Fibroblast of pulmonary artery (primary cell): ENCODE results near the gene TNIK.
A peak's percentile ranks its signal among the peaks of the same experiment; 100 is the strongest.

Source experiments
- DNase-seq: peaks from one replicate; pipeline ENCODE4 v3.0.0-alpha.2; 2010; ENCODE audit warnings: low read depth
- H3K4me3 ChIP-seq: replicated peaks from 2 replicates; pipeline ENCODE4 v1.5.1; 2011; ENCODE audit warnings: low read depth, mild to moderate bottlenecking, control low read depth, low read length, moderate library complexity
- CTCF ChIP-seq: IDR thresholded peaks from 2 replicates; pipeline ENCODE4 v1.5.1; 2011; ENCODE audit warnings: mild to moderate bottlenecking, control low read depth, low read length, inconsistent platforms; ENCODE audit errors: missing control alignments

TNIK gene

GRCh38 chr3:171026597-171027293, 433.5 kb downstream of the TNIK start, which contains the start of gene SLC2A2:
SLC2A2 (minus strand) TSS chr3:171026720; CDS start chr3:171026670, 50 bp downstream.
- no peak within 1 kb of the TSS for H3K4me3 ChIP-seq
- no peak for TF ChIP-seq CTCF
- DNase-seq: no peak

GRCh38 chr3:171023566-171023965, 436.6 kb downstream of the TNIK start:
- DNase-seq: no peak
- TF ChIP-seq CTCF: no peak
- H3K4me3 ChIP-seq: no peak overlapping the region

GRCh38 chr3:171021377-171021776, 438.8 kb downstream of the TNIK start:
- no peak for TF ChIP-seq CTCF
- no peak overlapping the region for H3K4me3 ChIP-seq
- no peak for DNase-seq

GRCh38 chr3:171018156-171018935, 441.9 kb downstream of the TNIK start:
- peak; percentile 35 for TF ChIP-seq CTCF
- no peak for DNase-seq

GRCh38 chr3:171013822-171014748, 446.1 kb downstream of the TNIK start:
- H3K4me3 ChIP-seq: no peak overlapping the region
- TF ChIP-seq CTCF: no peak
- DNase-seq: peak; percentile 16

More at GRCh38 chr3:171018156-171018935, 441.9 kb downstream of the TNIK start:
- no peak overlapping the region for H3K4me3 ChIP-seq

GRCh38 chr3:171011873-171012336, 448.3 kb downstream of the TNIK start:
- no peak overlapping the region for H3K4me3 ChIP-seq
- DNase-seq: no peak
- no peak for TF ChIP-seq CTCF
